Thymus (tissue), 11 donors: ENCODE measurements around the gene PGBD5. TPM values are rescaled to one million over a fixed set of nuclear protein-coding genes. Genes with fewer than 3 reads are reported as not detected.

Experiments
- DNase-seq, 9 donors: peaks; one replicate each; pipeline ENCODE4 v3.0.0-alpha.2; 2013; ENCODE audit warnings: low spot score in 9 of 9, low read depth in 6 of 9, missing footprints in 1 of 9
- H3K27ac ChIP-seq, 2 donors: one replicate each; pipeline ENCODE4 v1.5.1; 2013; ENCODE audit warnings: control low read depth in 1 of 2, low read depth in 1 of 2, low read length in 1 of 2, mild to moderate bottlenecking in 1 of 2, moderate library complexity in 1 of 2
- H3K27me3 ChIP-seq, 2 donors: one replicate each; pipeline ENCODE4 v1.5.1; 2013; ENCODE audit warnings: low read length in 1 of 2; ENCODE audit not compliant: control insufficient read depth in 2 of 2, insufficient read depth in 1 of 2
- H3K36me3 ChIP-seq, 2 donors: one replicate each; pipeline ENCODE4 v1.5.1; 2013; ENCODE audit warnings: low read length in 1 of 2, mild to moderate bottlenecking in 1 of 2, moderate library complexity in 1 of 2; ENCODE audit not compliant: control insufficient read depth in 2 of 2, insufficient read depth in 2 of 2
- H3K4me1 ChIP-seq, 2 donors: one replicate each; pipeline ENCODE4 v1.5.1; 2013; ENCODE audit warnings: low read length in 2 of 2; ENCODE audit not compliant: control insufficient read depth in 2 of 2, insufficient read depth in 2 of 2
- H3K4me3 ChIP-seq, 2 donors: one replicate each; pipeline ENCODE4 v1.5.1; 2013; ENCODE audit warnings: low read length in 2 of 2, control low read depth in 1 of 2, mild to moderate bottlenecking in 1 of 2
- H3K9me3 ChIP-seq, 2 donors: one replicate each; pipeline ENCODE4 v1.5.1; 2013; ENCODE audit warnings: low read length in 1 of 2, mild to moderate bottlenecking in 1 of 2; ENCODE audit not compliant: control insufficient read depth in 2 of 2, insufficient read depth in 1 of 2
- WGBS: extraction: QIAGEN DNeasy Blood & Tissue Kit; methylation state at CpG from one replicate; pipeline ENCODE4 v1.1.7; 2013; 5-methylcytosine and 5-hydroxymethylcytosine counted together
- polyA plus RNA-seq: library from polyadenylated mRNA; stranded (reverse); fragments of 200-250 nt; gene quantifications from one replicate; pipeline ENCODE4 v1.2.3, GENCODE V29; 2013
- total RNA-seq: library from RNA; stranded (reverse); fragments of 120-200 nt; gene quantifications from one replicate; pipeline ENCODE4 v1.2.4, GENCODE V29; 2013
- donor health status: healthy.

Gene PGBD5
- total and polyA plus RNA-seq, 2 donors = 2.1 to 4.4 TPM

DNA sequence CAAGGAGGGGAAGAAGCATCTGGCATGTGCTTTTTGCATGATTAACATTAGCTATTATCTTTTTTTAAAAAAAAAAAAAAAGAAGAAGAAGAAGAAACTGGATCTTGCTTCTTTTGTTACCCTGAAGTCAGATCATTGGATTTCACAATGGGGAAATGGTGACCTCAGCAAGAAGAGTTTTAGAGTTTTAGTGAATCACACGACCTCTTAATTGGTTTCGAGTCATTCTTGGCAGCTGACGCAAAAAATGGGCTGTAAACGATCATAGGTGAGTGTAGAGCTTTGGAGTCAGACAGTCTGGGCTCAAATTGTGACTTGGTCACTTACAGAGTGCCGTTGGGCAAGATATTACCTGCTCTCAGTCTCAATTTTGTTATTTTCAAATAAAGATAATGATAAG is 33.3 kb upstream of the PGBD5 start:
- no peaks in the 10 kb centered on the region for H3K27me3 ChIP-seq
- WGBS = 85% methylated on average over 5 of the region's 5 CpGs
- no peaks in the 10 kb centered on the region for H3K9me3 ChIP-seq
- no peak overlapping the region for H3K27ac ChIP-seq
- no peaks in the 10 kb centered on the region for H3K4me1 ChIP-seq
- no peak overlapping the region for H3K4me3 ChIP-seq
- no peak for DNase-seq
- no peaks in the 10 kb centered on the region for H3K36me3 ChIP-seq

DNA sequence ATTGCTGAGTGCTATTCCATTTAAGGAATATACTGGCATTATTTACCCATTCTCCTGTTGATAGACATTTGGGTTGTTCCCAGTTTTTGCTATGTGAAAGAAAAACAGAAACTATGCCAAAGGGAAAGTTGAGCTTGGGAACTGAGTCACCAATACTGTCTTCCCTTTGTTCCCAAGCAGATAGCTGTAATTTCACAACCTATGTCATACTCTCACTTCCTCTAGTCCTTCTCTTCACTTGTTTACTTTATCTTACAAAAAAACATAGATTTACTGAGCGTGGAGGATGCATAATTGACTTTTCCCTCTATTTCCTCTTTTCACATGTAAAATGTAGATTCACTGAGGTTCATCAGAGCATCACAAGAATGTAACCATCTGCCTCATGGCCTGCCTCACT is 32.4 kb upstream of the PGBD5 start:
- DNase-seq = peak in 1 of 9 donors; percentile 4
- Histone ChIP-seq H3K27ac (no peak overlapping the region), H3K27me3 (no peaks in the 10 kb centered on the region), H3K36me3 (no peaks in the 10 kb centered on the region), H3K4me3 (no peak overlapping the region), H3K4me1 (no peaks in the 10 kb centered on the region), H3K9me3 (no peaks in the 10 kb centered on the region)
- 62% methylated on average over 1 of the region's 1 CpG for WGBS

- Histone ChIP-seq H3K9me3 (no peaks in the 10 kb centered on the region), H3K36me3 (no peaks in the 10 kb centered on the region), H3K4me1 (no peaks in the 10 kb centered on the region), H3K4me3 (no peak overlapping the region), H3K27me3 (no peaks in the 10 kb centered on the region), H3K27ac (no peak overlapping the region)
- WGBS = 91% methylated on average over 9 of the region's 9 CpGs
- DNase-seq = no peak
These were observed 30.3 kb upstream of the PGBD5 start for GRCh38 chr1:230456478-230456877.

DNA sequence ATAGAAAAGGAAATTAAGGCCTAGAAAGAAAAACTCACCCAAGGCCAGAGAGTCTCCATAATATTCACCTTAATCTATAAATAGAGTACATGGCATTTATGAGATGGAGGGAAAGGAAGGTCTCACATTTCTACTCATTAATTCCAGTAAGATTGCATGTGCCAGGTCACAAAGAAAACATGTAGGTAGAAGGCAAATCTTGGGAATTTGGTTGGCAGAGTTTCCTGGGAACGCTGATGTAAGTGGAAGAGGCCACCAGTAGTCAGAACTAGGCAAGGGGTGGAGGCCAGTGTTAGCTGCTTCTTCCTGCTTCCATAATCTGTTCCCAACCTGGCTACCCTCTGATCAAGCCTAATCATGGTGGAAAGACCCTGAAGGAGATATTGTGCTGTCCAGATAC is 29.2 kb upstream of the PGBD5 start:
- 95% methylated on average over 1 of the region's 1 CpG for WGBS
- no peak for DNase-seq
- no peaks in the 10 kb centered on the region for H3K9me3 ChIP-seq

DNA sequence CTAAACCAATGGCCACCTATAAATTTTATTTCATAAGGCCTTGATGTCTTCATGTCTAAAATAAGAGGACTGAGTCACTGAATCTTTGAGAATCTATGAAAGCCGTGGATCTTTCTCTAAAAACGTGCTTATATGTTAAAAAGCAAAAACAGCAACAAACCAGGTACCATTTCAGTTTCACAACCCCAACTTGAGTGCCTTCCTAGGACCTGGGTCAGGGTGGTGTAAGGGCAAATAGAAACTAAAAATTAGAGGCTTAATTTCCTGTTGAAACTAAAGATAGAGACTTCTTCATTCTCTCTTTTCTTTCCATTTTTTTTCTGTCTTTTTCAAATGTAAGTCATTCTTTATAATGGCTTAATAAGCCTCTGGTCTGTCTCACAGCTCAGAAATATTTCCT is 27.2 kb upstream of the PGBD5 start:
- Histone ChIP-seq H3K27ac (no peak overlapping the region), H3K9me3 (no peaks in the 10 kb centered on the region), H3K4me1 (no peaks in the 10 kb centered on the region), H3K36me3 (no peaks in the 10 kb centered on the region), H3K4me3 (no peak overlapping the region), H3K27me3 (no peaks in the 10 kb centered on the region)
- WGBS = 39% methylated on average over 2 of the region's 2 CpGs
- no peak for DNase-seq

More for the DNA sequence above, 29.2 kb upstream of the PGBD5 start:
- Histone ChIP-seq H3K36me3 (no peaks in the 10 kb centered on the region), H3K4me1 (no peaks in the 10 kb centered on the region), H3K27ac (no peak overlapping the region), H3K4me3 (no peak overlapping the region), H3K27me3 (no peaks in the 10 kb centered on the region)

GRCh38 chr1:230441183-230442029 is 15.3 kb upstream of the PGBD5 start:
- Histone ChIP-seq H3K9me3 (no peaks in the 10 kb centered on the region), H3K36me3 (no peaks in the 10 kb centered on the region), H3K27ac (no peak overlapping the region), H3K4me1 (no peaks in the 10 kb centered on the region), H3K27me3 (peaks cover 0 to 2% of the 10 kb centered on the region in 2 donors), H3K4me3 (no peak overlapping the region)
- no peak for DNase-seq
- 71% methylated on average over 10 of the region's 10 CpGs for WGBS

DNA sequence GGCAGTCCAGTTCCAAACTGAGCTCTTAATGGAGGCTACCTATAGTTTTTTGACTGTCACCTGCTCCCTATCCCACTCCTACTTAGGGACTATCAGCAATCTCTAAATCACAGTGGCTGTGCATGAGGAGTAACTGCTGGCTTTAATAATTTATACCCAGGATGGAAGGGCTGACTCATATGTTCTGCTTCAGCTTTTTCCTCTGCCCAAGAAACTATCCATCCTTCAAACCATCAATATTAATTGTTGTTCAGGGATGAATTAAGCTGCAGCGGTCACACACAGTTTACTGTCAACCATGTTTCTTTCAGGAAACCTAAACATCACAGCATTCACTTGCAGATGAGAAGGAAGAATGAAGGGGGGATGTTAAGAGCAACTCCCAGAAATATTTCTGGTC is 9.0 kb upstream of the PGBD5 start:
- H3K9me3 ChIP-seq = no peaks in the 10 kb centered on the region
- H3K27me3 ChIP-seq = no peaks in the 10 kb centered on the region
- no peaks in the 10 kb centered on the region for H3K36me3 ChIP-seq
- no peak overlapping the region for H3K27ac ChIP-seq
- WGBS = 92% methylated on average over 1 of the region's 1 CpG
- no peak for DNase-seq
- H3K4me3 ChIP-seq = no peak overlapping the region
- H3K4me1 ChIP-seq = no peaks in the 10 kb centered on the region

DNA sequence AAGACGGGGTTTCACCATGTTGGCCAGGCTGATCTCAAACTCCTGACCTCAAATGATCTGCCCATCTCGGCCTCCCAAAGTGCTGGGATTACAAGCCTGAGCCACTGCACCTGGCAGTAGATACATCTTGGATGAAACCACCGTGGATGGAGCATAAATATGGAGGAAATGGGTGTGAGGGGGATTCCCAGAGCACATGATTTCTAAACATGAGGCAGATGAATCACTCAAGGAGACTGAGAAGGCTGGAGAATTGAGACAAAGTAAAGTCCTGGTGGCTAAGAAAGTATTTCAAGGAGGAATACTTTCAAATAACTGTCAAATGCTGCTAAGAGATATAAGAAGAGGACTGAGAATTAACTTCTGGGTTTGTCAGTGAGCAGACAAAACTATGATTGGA is 5.4 kb upstream of the PGBD5 start:
- peaks cover 2% of the 10 kb centered on the region in 2 donors for H3K4me1 ChIP-seq
- WGBS = 76% methylated on average over 3 of the region's 3 CpGs
- no peaks in the 10 kb centered on the region for H3K9me3 ChIP-seq
- peaks cover 17 to 29% of the 10 kb centered on the region in 2 donors for H3K27me3 ChIP-seq
- H3K4me3 ChIP-seq = no peak overlapping the region
- H3K36me3 ChIP-seq = no peaks in the 10 kb centered on the region
- H3K27ac ChIP-seq = no peak overlapping the region
- no peak for DNase-seq

DNA sequence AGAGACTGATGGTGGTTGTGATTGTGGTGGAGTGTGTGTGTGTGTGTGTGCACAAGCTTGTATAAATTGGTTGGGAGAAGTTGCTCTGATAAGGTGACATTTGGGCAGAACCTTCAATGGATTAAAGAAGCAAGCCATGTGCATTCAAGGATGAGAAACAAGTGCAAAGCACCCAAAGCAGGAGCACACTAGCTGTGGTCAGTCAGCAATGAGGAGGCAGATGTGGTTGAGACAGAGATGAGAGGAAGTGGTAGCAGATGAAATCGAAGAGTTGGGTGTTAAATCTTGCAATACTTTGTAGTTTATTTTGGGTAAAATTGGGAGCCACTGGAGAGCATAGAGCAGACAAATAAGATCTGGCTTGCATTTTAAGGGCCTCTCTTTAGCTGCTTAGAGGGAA is 4.4 kb upstream of the PGBD5 start:
- Histone ChIP-seq H3K27me3 (peaks cover 26 to 33% of the 10 kb centered on the region in 2 donors), H3K27ac (no peak overlapping the region), H3K4me1 (peaks cover 2 to 4% of the 10 kb centered on the region in 2 donors), H3K9me3 (no peaks in the 10 kb centered on the region), H3K36me3 (no peaks in the 10 kb centered on the region), H3K4me3 (no peak overlapping the region)
- no peak for DNase-seq
- 30% methylated on average over 1 of the region's 1 CpG for WGBS
